ENCODE results near the gene SEMA5B. TPM values are rescaled to one million over a fixed set of nuclear protein-coding genes. Genes with fewer than 3 reads are reported as not detected.

SEMA5B gene
- total and polyA plus RNA-seq, 12 donors = 1.3 to 12.7 (median 7.4) TPM

DNA sequence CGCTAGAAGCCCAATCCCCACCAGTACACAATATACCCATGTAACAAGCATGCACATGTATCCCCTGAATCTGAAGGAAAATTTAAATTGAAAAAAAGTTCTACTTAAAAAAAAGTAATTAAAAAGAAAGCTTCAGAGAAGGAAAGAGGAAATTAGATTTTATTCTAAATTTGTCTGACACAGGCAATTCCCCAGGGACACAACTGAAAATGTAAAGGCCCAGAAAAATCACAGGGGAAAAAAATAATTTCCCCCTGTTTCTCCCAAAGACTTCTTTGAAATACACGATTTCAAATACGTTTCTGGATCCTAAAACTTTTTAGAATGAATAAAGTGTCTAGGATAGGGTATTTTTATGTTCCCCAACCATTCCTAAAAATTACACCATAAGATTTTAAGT is 42.9 kb downstream of the SEMA5B start:
- TF ChIP-seq, protein P1, sequence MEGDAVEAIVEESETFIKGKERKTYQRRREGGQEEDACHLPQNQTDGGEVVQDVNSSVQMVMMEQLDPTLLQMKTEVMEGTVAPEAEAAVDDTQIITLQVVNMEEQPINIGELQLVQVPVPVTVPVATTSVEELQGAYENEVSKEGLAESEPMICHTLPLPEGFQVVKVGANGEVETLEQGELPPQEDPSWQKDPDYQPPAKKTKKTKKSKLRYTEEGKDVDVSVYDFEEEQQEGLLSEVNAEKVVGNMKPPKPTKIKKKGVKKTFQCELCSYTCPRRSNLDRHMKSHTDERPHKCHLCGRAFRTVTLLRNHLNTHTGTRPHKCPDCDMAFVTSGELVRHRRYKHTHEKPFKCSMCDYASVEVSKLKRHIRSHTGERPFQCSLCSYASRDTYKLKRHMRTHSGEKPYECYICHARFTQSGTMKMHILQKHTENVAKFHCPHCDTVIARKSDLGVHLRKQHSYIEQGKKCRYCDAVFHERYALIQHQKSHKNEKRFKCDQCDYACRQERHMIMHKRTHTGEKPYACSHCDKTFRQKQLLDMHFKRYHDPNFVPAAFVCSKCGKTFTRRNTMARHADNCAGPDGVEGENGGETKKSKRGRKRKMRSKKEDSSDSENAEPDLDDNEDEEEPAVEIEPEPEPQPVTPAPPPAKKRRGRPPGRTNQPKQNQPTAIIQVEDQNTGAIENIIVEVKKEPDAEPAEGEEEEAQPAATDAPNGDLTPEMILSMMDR (IDR thresholded peaks at IDR 0.05) = no peak
- no peak overlapping the region for H3K4me3 ChIP-seq
- peaks cover 0 to 5% (median 0%) of the 10 kb centered on the region in 7 donors for H3K27me3 ChIP-seq
- no peaks in the 10 kb centered on the region for H3K36me3 ChIP-seq
- H3K4me1 ChIP-seq = peaks cover 3 to 67% (median 18%) of the 10 kb centered on the region in 9 donors
- intact Hi-C loops (cut with DNase I) = loop anchor here in 1 of 10 donors (5.0 kb wide), 2 partner anchors 42 to 43 kb away; partner anchors contain the start of gene SEMA5B
- no peaks in the 10 kb centered on the region for H3K9me3 ChIP-seq
- DNase-seq (no peak), ATAC-seq (no peak)
- WGBS, 2 donors = 86 to 89% methylated on average over 3 of the region's 3 CpGs
- H3K27ac ChIP-seq = no peak overlapping the region

DNA sequence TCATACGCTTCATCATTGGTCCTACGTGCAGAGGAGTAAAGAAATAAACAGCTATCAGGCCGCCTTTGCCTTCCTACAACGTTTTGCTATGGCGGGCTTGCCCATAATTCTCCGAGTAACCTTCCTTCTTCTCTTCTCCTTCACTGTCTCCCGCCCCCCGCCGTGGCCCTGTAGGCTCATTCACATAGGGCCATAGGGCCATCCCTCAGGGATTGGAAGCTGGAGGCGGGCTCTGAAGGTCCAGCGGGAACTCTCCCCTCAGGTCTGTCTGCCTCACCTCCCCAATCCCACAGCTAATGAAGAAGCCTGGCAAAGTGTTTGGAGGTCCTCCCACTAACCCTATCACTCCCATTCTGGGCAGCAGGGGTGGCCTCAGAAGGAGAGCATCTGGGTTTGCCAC is 43.6 kb downstream of the SEMA5B start:
- peaks cover 0 to 1% (median 0%) of the 10 kb centered on the region in 7 donors for H3K27me3 ChIP-seq
- no peaks in the 10 kb centered on the region for H3K9me3 ChIP-seq
- H3K4me3 ChIP-seq = no peak overlapping the region
- H3K4me1 ChIP-seq = peaks cover 3 to 69% (median 23%) of the 10 kb centered on the region in 9 donors
- 88 to 91% methylated on average over 9 to 11 of the region's 11 CpGs for WGBS, 2 donors
- DNase-seq (no peak), ATAC-seq (no peak)
- no peaks in the 10 kb centered on the region for H3K36me3 ChIP-seq
- TF ChIP-seq, protein P1 (IDR thresholded peaks at IDR 0.05) = no peak
- no peak overlapping the region for H3K27ac ChIP-seq
- intact Hi-C loops (cut with DNase I) = loop anchor here in 1 of 10 donors (5.0 kb wide), 2 partner anchors 42 to 43 kb away; partner anchors contain the start of gene SEMA5B

DNA sequence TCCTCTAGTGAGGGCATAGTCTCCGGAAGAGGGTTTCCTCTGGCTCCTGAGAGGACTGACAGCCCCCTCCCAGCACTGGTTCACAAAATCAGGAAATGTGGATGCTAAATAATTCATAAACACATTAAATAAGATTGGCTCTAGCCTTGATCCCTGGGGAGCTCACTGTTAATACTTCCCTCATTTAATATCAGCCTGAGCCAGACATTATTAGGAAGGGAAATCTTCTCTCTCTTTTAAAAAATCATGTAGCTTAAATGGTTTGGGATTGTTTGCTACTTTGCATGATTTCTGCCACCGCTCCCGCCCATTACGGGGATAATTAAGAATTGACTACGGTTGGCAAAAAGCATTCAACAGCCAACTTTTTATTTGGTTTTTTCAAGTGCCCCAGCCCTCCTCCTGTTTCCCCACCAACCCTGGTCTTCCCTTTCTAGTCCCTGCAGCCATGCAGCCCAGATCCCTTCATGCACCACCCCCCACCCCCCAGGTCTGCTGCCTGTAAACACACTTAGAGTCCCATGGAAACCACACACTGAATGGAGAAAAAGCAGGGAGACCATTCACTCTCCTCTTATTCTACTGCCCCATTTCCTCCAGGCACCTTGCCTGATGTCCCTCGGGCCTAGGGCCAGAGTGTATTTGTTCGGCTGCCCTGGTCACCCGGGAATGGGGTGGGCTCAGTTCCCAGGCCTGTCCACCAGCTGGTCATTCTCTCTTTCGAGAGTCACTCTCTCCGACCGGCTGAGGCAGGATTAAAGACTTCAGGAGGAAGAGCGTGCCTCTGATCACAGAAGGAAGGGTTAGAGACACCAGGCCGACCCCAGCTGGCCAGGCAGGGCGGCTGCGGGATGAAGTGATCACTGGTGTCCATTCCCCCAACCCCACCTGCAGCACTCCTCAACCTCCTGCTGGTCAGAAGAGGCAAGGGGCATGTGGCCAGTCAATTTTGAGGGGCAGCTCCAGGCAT is 45.1 kb downstream of the SEMA5B start:
- peak in 5 of 8 donors; percentile 13 to 56 (median 28) for ATAC-seq
- intact Hi-C loops (cut with DNase I) = loop anchor here in 1 of 10 donors (5.0 kb wide), 2 partner anchors 40 to 45 kb away; partner anchors contain the start of gene SEMA5B
- peaks cover 6 to 70% (median 30%) of the 10 kb centered on the region in 9 donors for H3K4me1 ChIP-seq
- H3K9me3 ChIP-seq = no peaks in the 10 kb centered on the region
- H3K27ac ChIP-seq = peak overlapping the region in 2 of 10 donors; percentile 22 to 30
- TF ChIP-seq, protein P1 (IDR thresholded peaks at IDR 0.05) = peak in 5 of 9 donors; percentile 12 to 39 (median 25)
- no peaks in the 10 kb centered on the region for H3K27me3 ChIP-seq
- 52 to 56% methylated on average over 15 of the region's 15 CpGs for WGBS, 2 donors
- no peaks in the 10 kb centered on the region for H3K36me3 ChIP-seq
- no peak overlapping the region for H3K4me3 ChIP-seq
- DNase-seq = peak; percentile 54

DNA sequence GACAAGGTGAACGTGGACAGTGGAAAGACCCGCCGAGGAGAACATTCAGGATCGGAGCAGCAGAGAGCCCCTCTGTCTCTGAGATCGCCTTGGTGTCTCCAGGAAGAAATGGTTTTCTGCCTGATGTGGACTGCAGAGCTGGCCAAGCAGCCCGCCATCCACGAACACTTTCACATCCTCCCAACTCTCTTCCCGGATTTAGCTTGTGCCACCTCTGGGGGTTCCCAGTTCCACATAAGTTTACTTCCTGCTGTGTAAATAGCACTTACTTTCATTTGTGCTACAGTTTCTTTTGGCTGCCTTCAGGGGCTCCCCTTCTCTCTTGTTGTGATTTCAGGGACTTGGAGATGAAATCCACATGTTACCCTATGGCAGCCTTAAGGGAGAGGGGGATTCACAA is 48.4 kb downstream of the SEMA5B start:
- peaks cover 17 to 89% (median 56%) of the 10 kb centered on the region in 9 donors for H3K4me1 ChIP-seq
- no peaks in the 10 kb centered on the region for H3K9me3 ChIP-seq
- intact Hi-C loops (cut with DNase I) = no loop called here
- ATAC-seq = no peak
- 77 to 80% methylated on average over 8 of the region's 8 CpGs for WGBS, 2 donors
- TF ChIP-seq, protein P1 (IDR thresholded peaks at IDR 0.05) = no peak
- peak overlapping the region in 7 of 10 donors; percentile 2 to 95 (median 91) for H3K27ac ChIP-seq
- no peaks in the 10 kb centered on the region for H3K27me3 ChIP-seq
- no peaks in the 10 kb centered on the region for H3K36me3 ChIP-seq
- H3K4me3 ChIP-seq = no peak overlapping the region
- no peak for DNase-seq
